SH-SY5Y (cell line): ENCODE measurements around the gene PAK4.

Source experiments
- GATA2 ChIP-seq: IDR thresholded peaks from 2 replicates; pipeline ENCODE4 v1.6.1; 2011; ENCODE audit warnings: mild to moderate bottlenecking, low read depth, low read length
- GATA3 ChIP-seq: IDR thresholded peaks from 2 replicates; pipeline ENCODE4 v1.6.1; 2011; ENCODE audit warnings: low read depth, mild to moderate bottlenecking, low read length, moderate library complexity

DNA sequence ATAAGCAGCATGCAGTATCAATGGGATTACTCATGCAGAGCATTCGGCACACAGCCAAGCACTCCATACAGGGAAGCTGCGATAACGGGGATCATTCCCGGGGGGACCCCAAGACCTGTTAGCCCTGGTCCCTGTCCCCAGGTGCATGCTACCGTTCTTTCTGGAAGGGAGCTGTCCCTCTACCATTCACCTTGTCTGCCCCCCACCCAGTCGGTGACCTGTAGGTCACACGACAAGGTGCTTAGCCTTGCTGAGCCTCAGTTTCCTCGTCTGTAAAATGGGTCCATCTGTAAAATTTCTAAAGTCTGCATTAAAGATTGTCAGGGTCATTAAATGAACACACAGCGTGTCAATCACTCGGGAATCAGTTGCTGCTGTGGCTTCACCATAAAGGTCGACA is 48.3 kb upstream of the PAK4 start:
- TF ChIP-seq GATA2 (no peak), GATA3 (no peak)
